A549 (cell line): Measurements from ENCODE around the gene SMOC1. TPM values are rescaled to one million over a fixed set of nuclear protein-coding genes. Genes with fewer than 3 reads are reported as not detected.

Experiments used
- ATAC-seq, 2 experiments: fragments of 200-7000 bp in 1 of 2; fragments of >200 bp in 1 of 2; cut with Nextera tagmentation in 1 of 2; cut with Tn5 transposase in 1 of 2; 3 replicates each; pipeline versions ENCODE4 v1.8.0 to v1.9.1; 2018 to 2020; ENCODE audit warnings: mild to moderate bottlenecking in 1 of 2, moderate library complexity in 1 of 2
- CTCF ChIA-PET: fragments of 300-600 bp; sonication (Branson Sonifier 250); formaldehyde crosslinking; extraction: SDS; loops from one replicate; lab custom pipeline; 2021; ENCODE audit warnings: antibody characterized with exemption, inconsistent platforms; lab: Yijun Ruan, JAX
- POLR2A ChIA-PET: fragments of 350-600 bp; formaldehyde crosslinking; extraction: SDS; loops from one replicate; lab custom pipeline; 2021; ENCODE audit warnings: antibody characterized with exemption, inconsistent platforms; lab: Yijun Ruan, JAX
- DNase-seq, 2 experiments: peaks; one replicate each; pipeline versions ENCODE4 v3.0.0 to v3.0.0-alpha.2; 2011 to 2016; ENCODE audit warnings: low read depth in 1 of 2, low spot score in 1 of 2
- FAIRE-seq: peaks from 2 replicates; lab custom pipeline; 2011; peaks lifted over from hg19 to GRCh38; lab: Jason Lieb, UNC
- H3K27ac ChIP-seq, 2 experiments: fragments of >200 bp; sonication (Bioruptor Twin); formaldehyde crosslinking; 3 replicates each; pipeline ENCODE4 v1.5.1; 2016 to 2017
- H3K4me1 ChIP-seq: fragments of >200 bp; sonication (Bioruptor Twin); formaldehyde crosslinking; 3 replicates; pipeline ENCODE4 v1.6.1; 2016
- H3K4me2 ChIP-seq: fragments of >200 bp; sonication (Bioruptor Twin); formaldehyde crosslinking; 3 replicates; pipeline ENCODE4 v1.6.1; 2016
- H3K4me3 ChIP-seq: fragments of >200 bp; sonication (Bioruptor Twin); formaldehyde crosslinking; 3 replicates; pipeline ENCODE4 v1.5.1; 2016
- H3K9me3 ChIP-seq: fragments of >200 bp; sonication (Bioruptor Twin); formaldehyde crosslinking; 3 replicates; pipeline ENCODE4 v1.6.1; 2016
- BHLHE40 ChIP-seq: IDR thresholded peaks from 2 replicates; pipeline ENCODE4 v1.6.1; 2012; ENCODE audit warnings: low read depth, low read length, inconsistent platforms
- CEBPB ChIP-seq, 2 experiments: fragments of >200 bp in 1 of 2; sonication (Bioruptor Twin) in 1 of 2; formaldehyde crosslinking in 1 of 2; IDR thresholded peaks; 2 replicates each; pipeline ENCODE4 v1.6.1; 2012 to 2016
- CHD4 ChIP-seq: fragments of 200-600 bp; sonication (generic); IDR thresholded peaks from 2 replicates; pipeline ENCODE4 v1.6.1; 2016; ENCODE audit warnings: antibody characterized with exemption, mild to moderate bottlenecking, borderline replicate concordance
- EP300 ChIP-seq, 2 experiments: fragments of >200 bp; sonication (Bioruptor Twin); formaldehyde crosslinking; IDR thresholded peaks; 2 replicates in 1 of 2; 3 replicates in 1 of 2; pipeline ENCODE4 v1.6.1; 2016 to 2017
- HMGXB4 ChIP-seq: fragments of 250-450 bp; sonication (Bioruptor Pico); IDR thresholded peaks from 2 replicates; pipeline ENCODE4 v1.5.0; 2021; ENCODE audit warnings: mild to moderate bottlenecking, moderate library complexity, borderline replicate concordance
- HOXB5 ChIP-seq: fragments of 250-450 bp; sonication (Bioruptor Pico); IDR thresholded peaks from 2 replicates; pipeline ENCODE4 v1.5.0; 2020; ENCODE audit warnings: mild to moderate bottlenecking, moderate library complexity
- PBX3 ChIP-seq: IDR thresholded peaks from 2 replicates; pipeline ENCODE4 v1.6.1; 2012
- POLR2AphosphoS2 ChIP-seq: conservative IDR thresholded peaks from 2 replicates; pipeline ENCODE4 v1.6.1; 2012; ENCODE audit warnings: low read length, improper control_type of control experiment, inconsistent platforms
- RCOR1 ChIP-seq: fragments of 150-350 bp; IDR thresholded peaks from 2 replicates; pipeline ENCODE4 v1.6.1; 2014; ENCODE audit warnings: antibody characterized with exemption, low read length, low read depth
- SREBF2 ChIP-seq: fragments of 450-650 bp; IDR thresholded peaks from 2 replicates; pipeline ENCODE4 v1.6.1; 2014; ENCODE audit warnings: mild to moderate bottlenecking, moderate library complexity
- TFCP2L1 ChIP-seq: fragments of 250-450 bp; sonication (Bioruptor Pico); IDR thresholded peaks from 2 replicates; pipeline ENCODE4 v1.5.0; 2021; ENCODE audit warnings: mild to moderate bottlenecking
- ZC3H11A ChIP-seq: fragments of 450-650 bp; IDR thresholded peaks from 2 replicates; pipeline ENCODE4 v1.6.1; 2014; ENCODE audit warnings: antibody characterized with exemption, mild to moderate bottlenecking
- WGBS: methylation state at CpG from one replicate; pipeline ENCODE4 v1.1.6; 2017; ENCODE audit errors: missing lambda C conversion rate; 5-methylcytosine and 5-hydroxymethylcytosine counted together
- polyA plus RNA-seq, 4 experiments: library from polyadenylated mRNA; depleted of rRNA in 3 of 4; stranded (reverse); fragments of >200 nt; fragmentation: RNase III in 1 of 4; extraction: RNeasy Plus Mini Kit Qiagen cat#74134 plus additional on column Dnase treatment in 1 of 4; gene quantifications; 2 replicates in 3 of 4; 3 replicates in 1 of 4; pipeline ENCODE4 v1.2.3, GENCODE V29; 2011 to 2017
- TF ChIP-seq, protein P1 (sequence below): fragments of 450-650 bp; IDR thresholded peaks from 2 replicates; pipeline ENCODE4 v1.6.1; 2014; ENCODE audit warnings: antibody characterized with exemption
- TF ChIP-seq, protein P2 (sequence below): fragments of 200-600 bp; sonication (generic); IDR thresholded peaks from 2 replicates; pipeline ENCODE4 v1.6.1; 2016; ENCODE audit warnings: antibody characterized with exemption, mild to moderate bottlenecking, moderate library complexity

Gene SMOC1
- polyA plus RNA-seq, 2 of the 4 experiments (the other 2 are of a cell fraction): 12.2 to 18.4 TPM

GRCh38 chr14:70050136-70050535, 170.9 kb downstream of the SMOC1 start:
- Histone ChIP-seq H3K9me3 (no peaks in the 10 kb centered on the region), H3K27ac (peak overlapping the region; percentile 80 to 90; a peak in 5 of 6 replicates), H3K4me2 (no peak overlapping the region), H3K4me1 (peaks cover 39% of the 10 kb centered on the region), H3K4me3 (no peak overlapping the region)
- 67% methylated on average over 4 of the region's 4 CpGs for WGBS
- no peak for DNase-seq
- TF ChIP-seq TFCP2L1 (CRISPR knock-in tag): no peak
- no peak for FAIRE-seq
- ChIA-PET POLR2A (no interaction called here), CTCF (interaction anchor here (1.0 kb wide), 1 partner anchor 263 kb away, joined by 3 read pairs; no protein-coding TSS in a partner anchor)
- ATAC-seq: no peak

GRCh38 chr14:70052990-70053389, 173.8 kb downstream of the SMOC1 start:
- CTCF ChIA-PET: interaction anchor here (0.9 to 3.4 kb wide), 4 partner anchors 17 to 234 kb away, joined by 3 to 24 read pairs (median 4); no protein-coding TSS in a partner anchor

GRCh38 chr14:70057519-70058136, 178.4 kb downstream of the SMOC1 start:
- ATAC-seq (no peak), FAIRE-seq (no peak), DNase-seq (no peak)
- TF ChIP-seq SREBF2: no peak
- TF ChIP-seq CEBPB (IDR thresholded peaks at IDR 0.05): no peak
- TF ChIP-seq HOXB5 (CRISPR knock-in tag): no peak
- TF ChIP-seq HMGXB4 (CRISPR knock-in tag): no peak
- TF ChIP-seq PBX3: no peak
- TF ChIP-seq CHD4: no peak
- TF ChIP-seq RCOR1: no peak
- no peak for TF ChIP-seq POLR2AphosphoS2
- TF ChIP-seq EP300 (IDR thresholded peaks at IDR 0.05): no peak
- TF ChIP-seq, protein P1, sequence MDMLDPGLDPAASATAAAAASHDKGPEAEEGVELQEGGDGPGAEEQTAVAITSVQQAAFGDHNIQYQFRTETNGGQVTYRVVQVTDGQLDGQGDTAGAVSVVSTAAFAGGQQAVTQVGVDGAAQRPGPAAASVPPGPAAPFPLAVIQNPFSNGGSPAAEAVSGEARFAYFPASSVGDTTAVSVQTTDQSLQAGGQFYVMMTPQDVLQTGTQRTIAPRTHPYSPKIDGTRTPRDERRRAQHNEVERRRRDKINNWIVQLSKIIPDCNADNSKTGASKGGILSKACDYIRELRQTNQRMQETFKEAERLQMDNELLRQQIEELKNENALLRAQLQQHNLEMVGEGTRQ: no peak
- no peak for TF ChIP-seq ZC3H11A
- H3K9me3 ChIP-seq: no peaks in the 10 kb centered on the region
- CTCF ChIA-PET: interaction anchor here (0.6 to 6.9 kb wide), 6 partner anchors 12 to 1135 kb away, joined by 3 to 52 read pairs (median 8); no protein-coding TSS in a partner anchor
- WGBS: 58% methylated on average over 5 of the region's 5 CpGs
- POLR2A ChIA-PET: no interaction called here
- H3K4me1 ChIP-seq: peaks cover 10% of the 10 kb centered on the region; the same call in 2 of the 3 replicates
- H3K4me3 ChIP-seq: no peak overlapping the region
- H3K27ac ChIP-seq: no peak overlapping the region
- H3K4me2 ChIP-seq: no peak overlapping the region

More at GRCh38 chr14:70052990-70053389, 173.8 kb downstream of the SMOC1 start:
- TF ChIP-seq, protein P2, sequence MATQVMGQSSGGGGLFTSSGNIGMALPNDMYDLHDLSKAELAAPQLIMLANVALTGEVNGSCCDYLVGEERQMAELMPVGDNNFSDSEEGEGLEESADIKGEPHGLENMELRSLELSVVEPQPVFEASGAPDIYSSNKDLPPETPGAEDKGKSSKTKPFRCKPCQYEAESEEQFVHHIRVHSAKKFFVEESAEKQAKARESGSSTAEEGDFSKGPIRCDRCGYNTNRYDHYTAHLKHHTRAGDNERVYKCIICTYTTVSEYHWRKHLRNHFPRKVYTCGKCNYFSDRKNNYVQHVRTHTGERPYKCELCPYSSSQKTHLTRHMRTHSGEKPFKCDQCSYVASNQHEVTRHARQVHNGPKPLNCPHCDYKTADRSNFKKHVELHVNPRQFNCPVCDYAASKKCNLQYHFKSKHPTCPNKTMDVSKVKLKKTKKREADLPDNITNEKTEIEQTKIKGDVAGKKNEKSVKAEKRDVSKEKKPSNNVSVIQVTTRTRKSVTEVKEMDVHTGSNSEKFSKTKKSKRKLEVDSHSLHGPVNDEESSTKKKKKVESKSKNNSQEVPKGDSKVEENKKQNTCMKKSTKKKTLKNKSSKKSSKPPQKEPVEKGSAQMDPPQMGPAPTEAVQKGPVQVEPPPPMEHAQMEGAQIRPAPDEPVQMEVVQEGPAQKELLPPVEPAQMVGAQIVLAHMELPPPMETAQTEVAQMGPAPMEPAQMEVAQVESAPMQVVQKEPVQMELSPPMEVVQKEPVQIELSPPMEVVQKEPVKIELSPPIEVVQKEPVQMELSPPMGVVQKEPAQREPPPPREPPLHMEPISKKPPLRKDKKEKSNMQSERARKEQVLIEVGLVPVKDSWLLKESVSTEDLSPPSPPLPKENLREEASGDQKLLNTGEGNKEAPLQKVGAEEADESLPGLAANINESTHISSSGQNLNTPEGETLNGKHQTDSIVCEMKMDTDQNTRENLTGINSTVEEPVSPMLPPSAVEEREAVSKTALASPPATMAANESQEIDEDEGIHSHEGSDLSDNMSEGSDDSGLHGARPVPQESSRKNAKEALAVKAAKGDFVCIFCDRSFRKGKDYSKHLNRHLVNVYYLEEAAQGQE: peak; percentile 97
- no peak for TF ChIP-seq BHLHE40
- TF ChIP-seq ZC3H11A: no peak
- DNase-seq: peak in 1 of 2 experiments; percentile 23
- FAIRE-seq: no peak
- H3K4me2 ChIP-seq: no peak overlapping the region
- peaks cover 15% of the 10 kb centered on the region for H3K4me1 ChIP-seq
- H3K9me3 ChIP-seq: no peaks in the 10 kb centered on the region
- no peak overlapping the region for H3K4me3 ChIP-seq
- 18% methylated on average over 3 of the region's 3 CpGs for WGBS
- POLR2A ChIA-PET: no interaction called here
- no peak overlapping the region for H3K27ac ChIP-seq
- ATAC-seq: no peak
